IMR-90 (cell line): Measurements from ENCODE around the gene SCGB1C2. TPM values are rescaled to one million over a fixed set of nuclear protein-coding genes. Genes with fewer than 3 reads are reported as not detected.

ENCODE experiments used
- ATAC-seq: fragments of 200-7000 bp; cut with Tn5 transposase; 2 replicates; pipeline ENCODE4 v1.9.1; 2020; ENCODE audit warnings: low read depth, mild to moderate bottlenecking, moderate library complexity
- BruUV-seq: library from RNA; stranded (reverse); fragments of 400-500 nt; replicated peaks from 2 replicates; lab custom pipeline; 2021; lab: Mats Ljungman, UMichigan
- CTCF ChIA-PET: fragments of 300-600 bp; formaldehyde crosslinking; extraction: SDS; loops from one replicate; lab custom pipeline; 2021; ENCODE audit warnings: antibody characterized with exemption; lab: Yijun Ruan, JAX
- POLR2A ChIA-PET: fragments of 300-600 bp; sonication (Branson Sonifier 250); formaldehyde crosslinking; loops from one replicate; lab custom pipeline; 2022; ENCODE audit warnings: antibody characterized with exemption; ENCODE audit not compliant: unreplicated experiment; lab: Charles Lee
- DNase-seq: peaks from one replicate; pipeline ENCODE4 v3.0.0; 2013
- H2AFZ ChIP-seq: replicated peaks from 2 replicates; pipeline ENCODE3; 2013; ENCODE audit warnings: low read length, mild to moderate bottlenecking; ENCODE audit not compliant: poor library complexity
- H2AK5ac ChIP-seq: 2 replicates; pipeline ENCODE4 v1.6.1; 2013; ENCODE audit warnings: low read depth, low read length, inconsistent platforms
- H2AK9ac ChIP-seq: replicated peaks from 2 replicates; pipeline ENCODE3; 2013; ENCODE audit warnings: mild to moderate bottlenecking, low read depth, low read length, moderate library complexity; ENCODE audit not compliant: poor library complexity
- H2BK120ac ChIP-seq: 2 replicates; pipeline ENCODE4 v1.6.1; 2013; ENCODE audit warnings: low read depth, low read length, inconsistent platforms
- H2BK15ac ChIP-seq: 3 replicates; pipeline ENCODE4 v1.6.1; 2013; ENCODE audit warnings: low read depth, low read length, inconsistent platforms
- H2BK20ac ChIP-seq: 2 replicates; pipeline ENCODE4 v1.6.1; 2013; ENCODE audit warnings: low read depth, mild to moderate bottlenecking, inconsistent platforms, low read length, moderate library complexity
- H2BK5ac ChIP-seq: 2 replicates; pipeline ENCODE4 v1.6.1; 2013; ENCODE audit warnings: mild to moderate bottlenecking, low read depth, low read length, inconsistent platforms; ENCODE audit not compliant: poor library complexity, severe bottlenecking
- H3K14ac ChIP-seq: replicated peaks from 2 replicates; pipeline ENCODE4 v1.6.1; 2013; ENCODE audit warnings: low read depth, low read length, inconsistent platforms
- H3K18ac ChIP-seq: 2 replicates; pipeline ENCODE4 v1.6.1; 2013; ENCODE audit warnings: low read depth, low read length, control low read depth
- H3K23ac ChIP-seq: 2 replicates; pipeline ENCODE4 v1.6.1; 2013; ENCODE audit warnings: low read depth, low read length, inconsistent platforms
- H3K27ac ChIP-seq: 2 replicates; pipeline ENCODE4 v1.5.1; 2013; ENCODE audit warnings: mild to moderate bottlenecking, control low read depth, low read length; ENCODE audit not compliant: insufficient read depth
- H3K27me3 ChIP-seq: 2 replicates; pipeline ENCODE4 v1.6.1; 2013; ENCODE audit warnings: low read length; ENCODE audit not compliant: control insufficient read depth, insufficient read depth
- H3K36me3 ChIP-seq: 2 replicates; pipeline ENCODE4 v1.6.1; 2013; ENCODE audit warnings: low read length, mixed read lengths; ENCODE audit not compliant: control insufficient read depth, insufficient read depth
- H3K4ac ChIP-seq: 2 replicates; pipeline ENCODE4 v1.6.1; 2013; ENCODE audit warnings: low read depth, low read length, inconsistent platforms
- H3K4me1 ChIP-seq: 2 replicates; pipeline ENCODE4 v1.6.1; 2013; ENCODE audit warnings: low read length, mixed read lengths; ENCODE audit not compliant: control insufficient read depth, insufficient read depth
- H3K4me2 ChIP-seq: 2 replicates; pipeline ENCODE4 v1.6.1; 2013; ENCODE audit warnings: low read depth, mild to moderate bottlenecking, control low read depth, low read length, moderate library complexity
- H3K4me3 ChIP-seq: 2 replicates; pipeline ENCODE4 v1.5.1; 2013; ENCODE audit warnings: low read depth, mild to moderate bottlenecking, control low read depth, low read length, moderate library complexity; ENCODE audit not compliant: insufficient read depth
- H3K56ac ChIP-seq: 2 replicates; pipeline ENCODE4 v1.6.1; 2013; ENCODE audit warnings: low read length, inconsistent platforms; ENCODE audit not compliant: insufficient read depth; ENCODE audit errors: extremely low read depth
- H3K79me1 ChIP-seq, 2 experiments: 2 replicates each; pipeline ENCODE4 v1.6.1; 2013; ENCODE audit warnings: low read length in 2 of 2, inconsistent platforms in 1 of 2, low read depth in 1 of 2
- H3K9ac ChIP-seq: 2 replicates; pipeline ENCODE4 v1.6.1; 2013; ENCODE audit warnings: low read depth, low read length, control low read depth
- H3K9me1 ChIP-seq: 2 replicates; pipeline ENCODE4 v1.6.1; 2013; ENCODE audit warnings: low read length, inconsistent platforms; ENCODE audit not compliant: insufficient read depth
- H3K9me3 ChIP-seq: 2 replicates; pipeline ENCODE4 v1.6.1; 2013; ENCODE audit warnings: low read length; ENCODE audit not compliant: control insufficient read depth, insufficient read depth
- H4K20me1 ChIP-seq: 2 replicates; pipeline ENCODE4 v1.6.1; 2013; ENCODE audit warnings: low read length, inconsistent platforms; ENCODE audit not compliant: insufficient read depth
- H4K5ac ChIP-seq: 2 replicates; pipeline ENCODE4 v1.6.1; 2013; ENCODE audit warnings: mild to moderate bottlenecking, low read depth, low read length, control low read depth
- H4K8ac ChIP-seq, 2 experiments: 2 replicates each; pipeline ENCODE4 v1.6.1; 2013; ENCODE audit warnings: low read depth in 2 of 2, low read length in 2 of 2, control low read depth in 1 of 2, inconsistent platforms in 1 of 2
- H4K91ac ChIP-seq: 2 replicates; pipeline ENCODE4 v1.6.1; 2013; ENCODE audit warnings: low read depth, low read length, inconsistent platforms; ENCODE audit not compliant: insufficient read depth
- MAFK ChIP-seq: IDR thresholded peaks from 2 replicates; pipeline ENCODE4 v1.6.1; 2012; ENCODE audit warnings: low read depth, low read length, improper control_type of control experiment
- POLR2A ChIP-seq: IDR thresholded peaks from 2 replicates; pipeline ENCODE4 v1.6.1; 2012; ENCODE audit warnings: mild to moderate bottlenecking, low read depth, low read length
- USF2 ChIP-seq: fragments of 150-350 bp; IDR thresholded peaks from 2 replicates; pipeline ENCODE4 v1.6.1; 2017; ENCODE audit warnings: mild to moderate bottlenecking, antibody characterized with exemption, low read length, low read depth
- WGBS, 2 experiments: methylation state at CpG; one replicate each; pipeline versions ENCODE4 v1.1.5 to v1.1.7; 2013; ENCODE audit warnings: missing lambda C conversion rate in 2 of 2; ENCODE audit not compliant: insufficient read length in 1 of 2; ENCODE audit errors: extremely low coverage in 2 of 2; 5-methylcytosine and 5-hydroxymethylcytosine counted together
- dilution Hi-C: fragments of 300-500 bp; cut with HindIII; formaldehyde crosslinking; loops from one replicate; pipeline ENCODE4 v1.14.3; 2018; ENCODE audit warnings: low sequenced_read_pairs; ENCODE audit not compliant: unreplicated experiment
- in situ Hi-C: fragments of 300-500 bp; cut with MboI; formaldehyde crosslinking; loops from 3 replicates; pipeline ENCODE4 v1.14.3; 2019; ENCODE audit warnings: low sequenced_read_pairs, inconsistent platforms, mixed read lengths
- intact Hi-C: fragments of 100-400 bp; cut with micrococcal nuclease; formaldehyde crosslinking; loops from 2 replicates; pipeline ENCODE4 v1.10.0; 2022
- polyA plus RNA-seq, 3 experiments: library from polyadenylated mRNA; depleted of rRNA; stranded (reverse); fragments of >200 nt; gene quantifications; 2 replicates each; pipeline ENCODE4 v1.2.3, GENCODE V29; 2012; ENCODE audit warnings: low replicate concordance in 1 of 3
- total RNA-seq: library from RNA; depleted of rRNA; stranded (reverse); fragments of >200 nt; gene quantifications from 2 replicates; pipeline ENCODE4 v1.2.3, GENCODE V29; 2012
- TF ChIP-seq, protein P1 (sequence below): conservative IDR thresholded peaks from 2 replicates; pipeline ENCODE4 v1.5.1; 2012; ENCODE audit warnings: mild to moderate bottlenecking, low read depth, low read length, improper control_type of control experiment

SCGB1C2 gene
- total and polyA plus RNA-seq, 2 of the 4 experiments (the other 2 are of a cell fraction), result not detected

GRCh38 chr17:170130-170670 lies 32.8 kb downstream of the SCGB1C2 start:
- H3K9me1 ChIP-seq, result no peaks in the 10 kb centered on the region
- CTCF ChIA-PET, result no interaction called here
- no peak overlapping the region for H3K27ac ChIP-seq

More at GRCh38 chr17:170130-170670, 32.8 kb downstream of the SCGB1C2 start:
- DNase-seq, result no peak
- Histone ChIP-seq H2BK5ac (no peak overlapping the region), H2AK9ac (no peak overlapping the region), H4K20me1 (no peaks in the 10 kb centered on the region; the same call in 1 of the 2 replicates), H2BK120ac (no peak overlapping the region), H3K9me3 (no peaks in the 10 kb centered on the region), H2AFZ (no peak overlapping the region), H2BK15ac (no peak overlapping the region), H3K36me3 (no peaks in the 10 kb centered on the region), H4K91ac (no peak overlapping the region), H3K23ac (no peak overlapping the region), H3K4me2 (no peak overlapping the region), H3K14ac (no peak overlapping the region), H3K4ac (no peak overlapping the region), H3K79me1 (no peaks in the 10 kb centered on the region), H2BK20ac (no peak overlapping the region), H3K18ac (no peak overlapping the region), H2AK5ac (no peak overlapping the region), H3K4me1 (no peaks in the 10 kb centered on the region), H4K8ac (no peak overlapping the region), H3K9ac (no peak overlapping the region), H3K56ac (no peak overlapping the region), H3K4me3 (no peak overlapping the region), H3K27me3 (peaks cover 15% of the 10 kb centered on the region; the same call in 1 of the 2 replicates), H4K5ac (no peak overlapping the region)
- POLR2A ChIA-PET, result no interaction called here
- in situ Hi-C loops, result no loop called here
- TF ChIP-seq, protein P1, sequence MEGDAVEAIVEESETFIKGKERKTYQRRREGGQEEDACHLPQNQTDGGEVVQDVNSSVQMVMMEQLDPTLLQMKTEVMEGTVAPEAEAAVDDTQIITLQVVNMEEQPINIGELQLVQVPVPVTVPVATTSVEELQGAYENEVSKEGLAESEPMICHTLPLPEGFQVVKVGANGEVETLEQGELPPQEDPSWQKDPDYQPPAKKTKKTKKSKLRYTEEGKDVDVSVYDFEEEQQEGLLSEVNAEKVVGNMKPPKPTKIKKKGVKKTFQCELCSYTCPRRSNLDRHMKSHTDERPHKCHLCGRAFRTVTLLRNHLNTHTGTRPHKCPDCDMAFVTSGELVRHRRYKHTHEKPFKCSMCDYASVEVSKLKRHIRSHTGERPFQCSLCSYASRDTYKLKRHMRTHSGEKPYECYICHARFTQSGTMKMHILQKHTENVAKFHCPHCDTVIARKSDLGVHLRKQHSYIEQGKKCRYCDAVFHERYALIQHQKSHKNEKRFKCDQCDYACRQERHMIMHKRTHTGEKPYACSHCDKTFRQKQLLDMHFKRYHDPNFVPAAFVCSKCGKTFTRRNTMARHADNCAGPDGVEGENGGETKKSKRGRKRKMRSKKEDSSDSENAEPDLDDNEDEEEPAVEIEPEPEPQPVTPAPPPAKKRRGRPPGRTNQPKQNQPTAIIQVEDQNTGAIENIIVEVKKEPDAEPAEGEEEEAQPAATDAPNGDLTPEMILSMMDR, result no peak
- TF ChIP-seq USF2 (no peak), POLR2A (no peak), MAFK (no peak)
- dilution Hi-C loops, result no loop called here
- intact Hi-C loops, result no loop called here
- no TSS peak for BruUV-seq
- WGBS, 2 experiments, result 60% methylated on average over 1 of the region's 6 CpGs; no CpG with 5 or more reads in 1 of the 2 experiments
- no peak for ATAC-seq
